GM18508 (cell line): Measurements from ENCODE around the gene MYBPC3.

Experiments used
- ATAC-seq: cut with Tn5 transposase; IDR thresholded peaks from one replicate; pipeline ENCODE4 v1.9.1; 2021; ENCODE audit warnings: moderate number of reproducible peaks; ENCODE audit not compliant: insufficient read depth, unreplicated experiment

MYBPC3 gene

DNA sequence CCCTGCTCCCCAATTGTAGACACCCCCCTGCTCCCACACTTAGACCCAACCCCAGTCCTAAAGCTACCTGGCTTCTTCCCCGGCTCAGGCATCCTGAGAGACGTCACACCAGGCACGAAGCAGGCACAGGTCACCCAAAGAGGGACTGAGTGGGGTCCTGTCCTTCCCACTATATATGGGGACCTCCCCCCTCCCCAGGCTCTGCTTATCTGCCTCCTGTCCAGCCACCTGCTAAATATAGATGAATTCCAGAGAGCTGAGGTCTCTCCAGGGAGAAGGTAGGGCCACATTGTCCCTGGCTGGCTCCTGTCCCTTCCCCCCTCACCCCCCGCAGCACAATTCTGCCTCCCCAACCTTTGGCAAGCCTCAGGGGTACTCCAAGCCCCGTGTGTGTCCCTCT is at the start of gene MYBPC3:
MYBPC3 (minus strand) TSS at position 147 of the 400 bp plus-strand sequence; CDS start at position 92, 55 bp downstream.
- no peak for ATAC-seq

DNA sequence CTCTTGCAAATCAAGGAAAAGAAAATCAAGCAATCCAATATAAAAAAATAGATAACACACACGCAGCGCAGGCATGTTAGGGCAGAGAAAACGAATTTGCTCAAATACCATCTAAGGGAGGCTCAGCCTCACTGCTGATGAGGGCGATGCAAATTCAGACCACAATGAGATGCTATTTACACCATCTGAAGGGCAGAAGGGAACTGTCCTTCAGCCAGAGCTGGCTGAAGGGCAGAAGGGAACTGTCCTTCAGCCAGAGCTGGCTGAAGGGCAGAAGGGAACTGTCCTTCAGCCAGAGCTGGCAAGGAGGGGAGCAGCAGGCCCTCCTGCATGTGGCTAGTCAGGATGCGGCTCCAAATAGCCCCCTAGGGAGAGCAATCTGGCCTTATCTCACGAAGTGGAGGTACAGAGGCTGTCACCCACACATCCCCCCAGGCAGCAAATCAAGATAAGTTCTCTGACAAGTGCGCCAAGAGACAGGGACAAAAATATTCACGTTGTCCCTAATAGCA is 48.3 kb upstream of the MYBPC3 start:
- peak; percentile 71 for ATAC-seq

DNA sequence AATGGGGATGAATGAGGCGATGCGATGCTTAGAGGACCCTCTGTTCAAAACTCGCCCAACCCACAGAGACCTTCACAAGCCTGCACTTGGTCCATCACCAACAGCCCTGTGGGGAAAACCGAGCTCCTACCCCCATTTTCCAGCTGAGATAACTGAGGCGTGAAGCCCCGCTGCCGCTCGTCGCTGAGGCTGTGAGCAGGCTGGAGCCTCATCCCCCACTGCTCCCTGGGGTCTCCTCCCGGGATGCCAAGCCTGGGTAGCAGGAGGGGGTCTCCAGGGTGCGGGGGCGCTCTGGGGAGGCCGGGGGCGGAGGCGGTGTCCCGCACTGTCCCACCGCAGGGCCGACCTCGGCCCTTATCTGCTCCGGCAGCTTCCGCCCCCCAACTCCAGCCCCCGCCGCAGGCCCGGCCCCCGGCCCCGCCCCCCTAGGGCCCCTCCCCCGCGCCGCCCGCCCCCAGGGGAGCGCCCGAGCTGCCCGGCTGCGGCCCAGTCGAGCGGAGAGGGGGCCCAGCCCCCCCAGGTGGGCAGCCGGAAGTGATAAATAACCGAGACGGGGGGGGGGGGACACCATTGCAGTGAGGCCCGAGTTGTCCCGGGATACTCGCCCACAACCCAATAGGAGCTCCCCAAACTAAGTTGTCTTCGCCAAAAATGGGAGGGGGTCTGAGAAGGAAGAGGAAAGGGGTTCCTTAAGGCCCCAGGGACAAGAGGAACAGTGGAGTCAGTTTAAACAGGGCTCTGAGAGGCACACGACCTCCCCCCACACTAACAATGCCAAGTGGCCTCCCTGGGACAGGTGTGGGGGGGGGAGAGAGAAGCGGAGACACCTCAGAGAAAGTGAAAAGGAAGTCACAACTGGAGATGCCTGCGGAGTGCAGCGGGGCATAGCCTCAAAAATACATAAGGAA is 47.6 kb upstream of the MYBPC3 start:
- ATAC-seq: peak; percentile 22

- ATAC-seq: no peak
These were observed 46.0 kb upstream of the MYBPC3 start for GRCh38 chr11:47398551-47398950.

DNA sequence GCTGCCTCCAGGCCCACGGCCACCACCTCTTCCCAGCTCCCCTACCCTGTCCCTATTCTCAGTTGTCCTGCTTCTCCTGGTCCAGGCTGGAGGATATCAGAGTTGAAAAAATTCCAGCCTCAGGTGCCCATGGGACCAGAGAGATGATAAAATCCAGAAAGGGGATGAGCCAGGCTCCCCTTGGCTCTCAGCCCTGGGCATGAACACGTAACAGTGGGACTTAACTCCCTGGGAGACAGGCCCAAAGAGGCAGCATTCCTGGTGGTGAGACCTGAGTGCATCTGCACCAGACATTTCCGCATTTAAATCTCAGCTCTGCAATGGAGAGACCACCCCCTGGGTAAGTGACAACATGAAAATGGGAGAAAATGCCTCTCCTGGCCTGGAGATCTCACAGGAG is 45.5 kb upstream of the MYBPC3 start:
- ATAC-seq: no peak

DNA sequence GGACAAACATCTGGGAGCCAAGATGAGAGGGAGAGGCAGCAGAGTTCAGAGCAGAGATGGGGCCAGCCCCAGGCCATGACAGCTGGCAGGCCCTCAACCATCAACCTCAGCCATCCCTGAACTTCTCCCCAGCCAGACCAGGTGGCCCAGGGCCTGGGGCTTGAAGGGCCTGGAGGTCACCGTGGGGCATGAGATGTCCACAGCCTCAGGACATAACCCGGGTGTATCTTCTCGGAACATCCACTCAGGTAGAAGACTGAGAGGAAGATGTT is 43.5 kb upstream of the MYBPC3 start:
- no peak for ATAC-seq

GRCh38 chr11:47395223-47396048 is 42.9 kb upstream of the MYBPC3 start:
- ATAC-seq: no peak

- no peak for ATAC-seq
These were observed 42.1 kb upstream of the MYBPC3 start for GRCh38 chr11:47394322-47395222.

GRCh38 chr11:47394050-47394321 is 41.5 kb upstream of the MYBPC3 start:
- ATAC-seq: no peak

GRCh38 chr11:47393163-47394049 is 40.9 kb upstream of the MYBPC3 start:
- ATAC-seq: no peak

- ATAC-seq: no peak
These were observed 40.2 kb upstream of the MYBPC3 start for GRCh38 chr11:47392546-47393162.

- no peak for ATAC-seq
These were observed 39.4 kb upstream of the MYBPC3 start for GRCh38 chr11:47391711-47392432.

GRCh38 chr11:47391077-47391583 is 38.6 kb upstream of the MYBPC3 start:
- ATAC-seq: no peak

DNA sequence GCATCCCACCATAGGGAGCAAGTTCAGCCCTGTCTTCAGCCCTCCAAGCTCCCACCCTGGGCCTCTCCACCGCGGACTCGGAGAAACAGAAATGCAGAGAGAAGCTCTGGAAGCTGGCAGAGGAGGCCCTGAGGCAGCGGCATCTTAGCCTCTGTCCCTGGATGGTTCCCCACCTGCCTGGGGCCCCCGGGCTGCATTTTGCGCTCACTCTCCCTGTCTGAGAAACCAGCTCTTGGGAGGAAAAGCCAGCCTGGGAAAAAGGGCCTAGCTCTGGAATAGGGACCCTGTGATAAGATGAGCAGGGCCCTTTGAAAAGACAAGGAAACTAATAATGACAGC is 37.9 kb upstream of the MYBPC3 start:
- no peak for ATAC-seq

- ATAC-seq: no peak
These were observed 37.3 kb upstream of the MYBPC3 start for GRCh38 chr11:47389577-47390421.

DNA sequence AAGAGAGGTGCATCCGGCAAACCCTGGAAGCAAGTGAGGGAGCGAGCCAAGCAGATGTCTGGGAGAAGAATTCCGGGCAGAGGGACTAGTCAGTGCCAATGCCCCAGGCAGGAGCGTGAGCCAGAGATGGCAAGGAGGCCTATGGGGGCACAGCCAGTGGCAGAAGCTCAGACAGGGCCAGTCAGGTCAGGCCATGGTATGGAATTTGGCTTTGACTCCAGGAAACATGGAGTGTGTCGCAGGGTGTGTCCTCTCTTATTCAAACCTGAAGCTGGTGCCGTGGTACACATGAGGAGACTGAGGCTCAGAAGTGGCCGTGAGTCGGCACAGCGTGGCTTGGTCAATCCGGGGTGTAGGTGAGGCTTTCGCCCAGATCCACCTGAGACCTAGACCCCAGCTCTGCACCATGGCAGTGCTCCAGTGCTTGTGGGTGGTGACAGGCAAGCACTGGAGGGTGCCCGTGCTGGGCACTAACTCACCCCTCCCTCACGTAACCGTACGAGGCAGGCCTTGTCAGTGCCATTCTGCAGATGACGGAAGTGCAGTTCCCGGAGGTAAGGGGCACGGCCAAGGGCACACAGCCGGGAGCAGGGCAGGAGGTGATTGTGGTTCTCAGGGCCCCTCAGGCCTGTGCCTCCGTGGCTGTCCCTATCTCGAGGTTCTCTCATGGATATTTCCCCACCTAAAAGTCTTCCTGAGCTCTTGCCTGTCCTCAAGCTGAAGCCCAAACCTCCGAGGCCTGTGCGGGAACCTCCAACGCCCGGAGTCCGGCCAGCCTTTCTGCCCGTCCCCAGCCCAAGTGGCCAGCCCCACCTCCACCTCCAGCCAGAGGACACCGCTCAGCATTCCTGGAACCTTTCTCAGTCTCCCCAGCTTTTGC is 36.4 kb upstream of the MYBPC3 start:
- no peak for ATAC-seq
